Liver (tissue), 9 donors: ENCODE data around the gene NAXD. TPM values are rescaled to one million over a fixed set of nuclear protein-coding genes. Genes with fewer than 3 reads are reported as not detected.

ENCODE experiments used
- DNase-seq: peaks from one replicate; pipeline ENCODE4 v3.0.0-alpha.2; 2017; ENCODE audit warnings: low spot score
- H3K27ac ChIP-seq, 2 donors: one replicate each; pipeline ENCODE4 v1.7.0; 2013; ENCODE audit warnings: inconsistent platforms in 2 of 2, low read length in 2 of 2, control low read depth in 1 of 2, low read depth in 1 of 2, mild to moderate bottlenecking in 1 of 2
- H3K27me3 ChIP-seq, 4 donors: one replicate each; pipeline versions ENCODE4 v1.6.1 to v1.7.0; 2013; ENCODE audit warnings: low read length in 3 of 4, inconsistent platforms in 1 of 4, mild to moderate bottlenecking in 1 of 4, moderate library complexity in 1 of 4; ENCODE audit not compliant: control insufficient read depth in 4 of 4, insufficient read depth in 4 of 4
- H3K36me3 ChIP-seq, 4 donors: one replicate each; pipeline versions ENCODE4 v1.6.1 to v1.7.0; 2013; ENCODE audit warnings: low read length in 3 of 4, mild to moderate bottlenecking in 3 of 4, low read depth in 1 of 4, moderate library complexity in 1 of 4; ENCODE audit not compliant: control insufficient read depth in 4 of 4, insufficient read depth in 3 of 4
- H3K4me1 ChIP-seq, 4 donors: one replicate each; pipeline versions ENCODE4 v1.6.1 to v1.7.0; 2013; ENCODE audit warnings: low read length in 3 of 4, mild to moderate bottlenecking in 3 of 4, moderate library complexity in 1 of 4; ENCODE audit not compliant: control insufficient read depth in 4 of 4, insufficient read depth in 4 of 4
- H3K4me3 ChIP-seq, 3 donors: one replicate each; pipeline versions ENCODE4 v1.6.1 to v1.7.0; 2013; ENCODE audit warnings: low read length in 3 of 3, control low read depth in 1 of 3, low read depth in 1 of 3, mild to moderate bottlenecking in 1 of 3
- H3K9ac ChIP-seq, 2 donors: one replicate each; pipeline ENCODE4 v1.7.0; 2013; ENCODE audit warnings: low read length in 2 of 2, mild to moderate bottlenecking in 2 of 2, moderate library complexity in 2 of 2, control low read depth in 1 of 2, low read depth in 1 of 2
- H3K9me3 ChIP-seq, 4 donors: one replicate each; pipeline versions ENCODE4 v1.6.1 to v1.7.0; 2013; ENCODE audit warnings: low read length in 3 of 4; ENCODE audit not compliant: control insufficient read depth in 4 of 4
- ATF3 ChIP-seq: IDR thresholded peaks from 2 replicates; pipeline ENCODE4 v1.6.1; 2016; ENCODE audit warnings: antibody characterized with exemption
- CTCF ChIP-seq: fragments of 150-350 bp; IDR thresholded peaks from 2 replicates; pipeline ENCODE4 v1.5.1; 2017; ENCODE audit warnings: improper control_type of control experiment, low read depth, low read length; ENCODE audit not compliant: missing input control
- EGR1 ChIP-seq, 2 donors: IDR thresholded peaks; 2 replicates each; pipeline ENCODE4 v1.6.1; 2016 to 2018; ENCODE audit warnings: antibody characterized with exemption in 2 of 2, low read depth in 2 of 2
- FOXA1 ChIP-seq: IDR thresholded peaks from 2 replicates; pipeline ENCODE4 v1.6.1; 2016; ENCODE audit warnings: antibody characterized with exemption
- FOXA2 ChIP-seq: IDR thresholded peaks from 2 replicates; pipeline ENCODE4 v1.6.1; 2016; ENCODE audit warnings: antibody characterized with exemption
- GABPA ChIP-seq, 2 donors: IDR thresholded peaks in 1 of 2; conservative IDR thresholded peaks in 1 of 2; 2 replicates each; pipeline ENCODE4 v1.6.1; 2016; ENCODE audit warnings: antibody characterized with exemption in 2 of 2, mild to moderate bottlenecking in 1 of 2, moderate library complexity in 1 of 2
- HNF4A ChIP-seq, 2 donors: conservative IDR thresholded peaks; 2 replicates each; pipeline ENCODE4 v1.6.1; 2016; ENCODE audit warnings: antibody characterized with exemption in 2 of 2, mild to moderate bottlenecking in 2 of 2
- HNF4G ChIP-seq: IDR thresholded peaks from 2 replicates; pipeline ENCODE4 v1.6.1; 2016; ENCODE audit warnings: antibody characterized with exemption
- JUND ChIP-seq, 2 donors: IDR thresholded peaks; 2 replicates each; pipeline ENCODE4 v1.6.1; 2016; ENCODE audit warnings: antibody characterized with exemption in 2 of 2
- MAX ChIP-seq: IDR thresholded peaks from 2 replicates; pipeline ENCODE4 v1.6.1; 2016; ENCODE audit warnings: antibody characterized with exemption
- NR2F2 ChIP-seq: IDR thresholded peaks from 2 replicates; pipeline ENCODE4 v1.6.1; 2016; ENCODE audit warnings: antibody characterized with exemption
- REST ChIP-seq: IDR thresholded peaks from 2 replicates; pipeline ENCODE4 v1.6.1; 2016; ENCODE audit warnings: antibody characterized with exemption, mild to moderate bottlenecking
- RXRA ChIP-seq, 2 donors: IDR thresholded peaks; 2 replicates each; pipeline ENCODE4 v1.6.1; 2017 to 2018; ENCODE audit warnings: antibody characterized with exemption in 2 of 2, mild to moderate bottlenecking in 1 of 2
- SP1 ChIP-seq: IDR thresholded peaks from 2 replicates; pipeline ENCODE4 v1.6.1; 2018; ENCODE audit warnings: antibody characterized with exemption, mild to moderate bottlenecking
- TAF1 ChIP-seq: conservative IDR thresholded peaks from 2 replicates; pipeline ENCODE4 v1.6.1; 2016; ENCODE audit warnings: antibody characterized with exemption, mild to moderate bottlenecking
- YY1 ChIP-seq: IDR thresholded peaks from 2 replicates; pipeline ENCODE4 v1.6.1; 2016; ENCODE audit warnings: antibody characterized with exemption, mild to moderate bottlenecking
- ZBTB33 ChIP-seq: IDR thresholded peaks from 2 replicates; pipeline ENCODE4 v1.6.1; 2016; ENCODE audit warnings: antibody characterized with exemption
- WGBS: extraction: QIAGEN DNeasy Blood & Tissue Kit; methylation state at CpG from one replicate; pipeline ENCODE4 v1.1.7; 2013; 5-methylcytosine and 5-hydroxymethylcytosine counted together
- polyA plus RNA-seq, 2 donors: library from polyadenylated mRNA; stranded (reverse) in 1 of 2; unstranded in 1 of 2; fragments of 200-250 nt in 1 of 2; fragments of >200 nt in 1 of 2; fragmentation: Nextera tagmentation in 1 of 2; extraction: Ambion mirVana in 1 of 2; gene quantifications; one replicate each; pipeline versions ENCODE4 v1.2.1 to v1.2.3, GENCODE V29; 2013 to 2015
- total RNA-seq, 2 donors: library from RNA; depleted of rRNA; stranded (reverse); fragments of >200 nt; gene quantifications; one replicate each; pipeline ENCODE4 v1.2.3, GENCODE V29; 2014
- donor health status: healthy.
- donor health status: healthy.
- donor health status: healthy.
- donor health status: healthy.
- donor health status: healthy.

The NAXD gene
- total and polyA plus RNA-seq, 4 donors, result 19.0 to 40.5 (median 27.6) TPM

- TF ChIP-seq MAX, result no peak
- TF ChIP-seq SP1, result no peak
Measured at GRCh38 chr13:110620596-110620995, 5.3 kb downstream of the NAXD start (continued).

GRCh38 chr13:110624766-110625756 lies 9.7 kb downstream of the NAXD start:
- WGBS, result 87% methylated on average over 41 of the region's 41 CpGs
- TF ChIP-seq SP1, result no peak
- no peak for TF ChIP-seq REST
- no peak for TF ChIP-seq CTCF
- TF ChIP-seq ATF3, result no peak
- no peak for TF ChIP-seq FOXA1
- TF ChIP-seq FOXA2, result no peak
- Histone ChIP-seq H3K27me3 (no peaks in the 10 kb centered on the region), H3K9ac (no peak overlapping the region), H3K4me3 (no peak overlapping the region), H3K36me3 (peaks cover 22 to 38% (median 29%) of the 10 kb centered on the region in 4 donors), H3K9me3 (no peaks in the 10 kb centered on the region), H3K4me1 (peaks cover 0 to 38% (median 20%) of the 10 kb centered on the region in 4 donors), H3K27ac (no peak overlapping the region)
- no peak for DNase-seq

GRCh38 chr13:110625771-110626321 lies 10.5 kb downstream of the NAXD start:
- H3K4me3 ChIP-seq, result no peak overlapping the region
- H3K36me3 ChIP-seq, result peaks cover 22 to 41% (median 32%) of the 10 kb centered on the region in 4 donors
- H3K9ac ChIP-seq, result no peak overlapping the region
- H3K4me1 ChIP-seq, result peaks cover 0 to 32% (median 16%) of the 10 kb centered on the region in 4 donors
- H3K27me3 ChIP-seq, result no peaks in the 10 kb centered on the region
- no peak overlapping the region for H3K27ac ChIP-seq
- DNase-seq, result no peak
- no peaks in the 10 kb centered on the region for H3K9me3 ChIP-seq
- 75% methylated on average over 19 of the region's 19 CpGs for WGBS
- TF ChIP-seq ATF3 (no peak), RXRA (IDR thresholded peaks at IDR 0.05) (no peak), NR2F2 (no peak), SP1 (no peak), HNF4G (no peak), EGR1 (IDR thresholded peaks at IDR 0.05; ENCODE audit: low read depth in 2 of 2) (no peak), MAX (no peak), YY1 (no peak), FOXA2 (no peak), ZBTB33 (no peak), TAF1 (no peak), FOXA1 (no peak), HNF4A (conservative IDR thresholded peaks at IDR 0.05) (no peak), JUND (IDR thresholded peaks at IDR 0.05) (no peak), GABPA (IDR thresholded peaks at IDR 0.05 in 1 of 2, conservative IDR thresholded peaks at IDR 0.05 in 1 of 2) (no peak)
